ENCODE data around the gene MGAT5.
A peak's percentile ranks its signal among the peaks of the same experiment; 100 is the strongest.

MGAT5 gene

GRCh38 chr2:134250840-134251461 is 2.9 kb upstream of the MGAT5 start:
- peaks cover 3% of the 10 kb centered on the region for H3K27me3 Mint-ChIP-seq (ENCODE audit: low read depth, poor library complexity)
- no peaks in the 10 kb centered on the region for H3K9me3 Mint-ChIP-seq
- no peak for TF ChIP-seq CTCF (IDR thresholded peaks at IDR 0.05)
- DNase-seq: no peak
- H3K4me3 Mint-ChIP-seq: no peak overlapping the region
- H3K36me3 Mint-ChIP-seq (ENCODE audit: low read depth): peaks cover 19% of the 10 kb centered on the region
- H3K27ac Mint-ChIP-seq: no peak overlapping the region
- H3K4me1 Mint-ChIP-seq: peaks cover 34% of the 10 kb centered on the region

GRCh38 chr2:134252092-134252750 is 1.7 kb upstream of the MGAT5 start:
- Mint-ChIP-seq H3K27me3 (ENCODE audit: low read depth, poor library complexity) (peaks cover 3% of the 10 kb centered on the region), H3K9me3 (no peaks in the 10 kb centered on the region), H3K36me3 (ENCODE audit: low read depth) (peaks cover 19% of the 10 kb centered on the region), H3K27ac (peak overlapping the region; percentile 14), H3K4me1 (peaks cover 29% of the 10 kb centered on the region), H3K4me3 (no peak overlapping the region)
- no peak for DNase-seq
- TF ChIP-seq CTCF (IDR thresholded peaks at IDR 0.05): no peak

GRCh38 chr2:134253117-134253704 is 661 bp upstream of the MGAT5 start:
- DNase-seq: no peak
- H3K36me3 Mint-ChIP-seq (ENCODE audit: low read depth): peaks cover 19% of the 10 kb centered on the region
- H3K27me3 Mint-ChIP-seq (ENCODE audit: low read depth, poor library complexity): peaks cover 3% of the 10 kb centered on the region
- H3K27ac Mint-ChIP-seq: no peak overlapping the region
- no peaks in the 10 kb centered on the region for H3K9me3 Mint-ChIP-seq
- peaks cover 29% of the 10 kb centered on the region for H3K4me1 Mint-ChIP-seq
- no peak for TF ChIP-seq CTCF (IDR thresholded peaks at IDR 0.05)
- H3K4me3 Mint-ChIP-seq: no peak overlapping the region

- Mint-ChIP-seq H3K4me1 (peaks cover 29% of the 10 kb centered on the region), H3K9me3 (no peaks in the 10 kb centered on the region), H3K4me3 (no peak overlapping the region)
Observed at GRCh38 chr2:134254824-134255223, 952 bp downstream of the MGAT5 start.

GRCh38 chr2:134256956-134257355 is 3.1 kb downstream of the MGAT5 start:
- DNase-seq: no peak
- Mint-ChIP-seq H3K27ac (no peak overlapping the region), H3K4me3 (no peak overlapping the region), H3K9me3 (no peaks in the 10 kb centered on the region), H3K27me3 (ENCODE audit: low read depth, poor library complexity) (peaks cover 3% of the 10 kb centered on the region), H3K4me1 (peaks cover 33% of the 10 kb centered on the region), H3K36me3 (ENCODE audit: low read depth) (peaks cover 19% of the 10 kb centered on the region)
- no peak for TF ChIP-seq CTCF (IDR thresholded peaks at IDR 0.05)

More at GRCh38 chr2:134254824-134255223, 952 bp downstream of the MGAT5 start:
- no peak for DNase-seq
- no peak for TF ChIP-seq CTCF (IDR thresholded peaks at IDR 0.05)
- peak overlapping the region; percentile 88 for H3K27ac Mint-ChIP-seq
- H3K27me3 Mint-ChIP-seq (ENCODE audit: low read depth, poor library complexity): peaks cover 3% of the 10 kb centered on the region
- peaks cover 19% of the 10 kb centered on the region for H3K36me3 Mint-ChIP-seq (ENCODE audit: low read depth)

All from nephron progenitor cell (in vitro differentiated cells).